ENCODE measurements around the gene IGSF9B.

Gene IGSF9B

DNA sequence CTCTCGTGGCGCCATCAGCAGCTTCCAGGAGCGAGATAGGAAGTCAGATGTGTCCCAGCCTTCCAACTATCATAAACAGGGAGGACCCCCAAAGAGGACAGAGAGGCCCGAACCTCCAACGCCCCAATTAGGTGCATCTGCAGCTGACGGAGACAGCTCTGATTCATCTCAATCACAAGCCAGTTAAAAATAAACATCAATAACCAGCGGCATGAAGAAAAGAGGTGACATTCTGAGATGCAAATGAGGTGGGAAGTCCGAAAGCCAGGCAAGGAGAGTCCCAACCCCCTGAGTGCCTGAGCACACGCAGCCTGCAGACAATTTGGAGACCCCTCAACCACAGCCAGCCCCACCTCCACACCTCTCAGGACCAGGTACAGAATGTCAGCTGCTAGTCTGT lies 28.1 kb upstream of the IGSF9B start:
- in situ Hi-C loops (cut with HindIII; ENCODE audit: low sequenced_read_pairs), result no loop called here

DNA sequence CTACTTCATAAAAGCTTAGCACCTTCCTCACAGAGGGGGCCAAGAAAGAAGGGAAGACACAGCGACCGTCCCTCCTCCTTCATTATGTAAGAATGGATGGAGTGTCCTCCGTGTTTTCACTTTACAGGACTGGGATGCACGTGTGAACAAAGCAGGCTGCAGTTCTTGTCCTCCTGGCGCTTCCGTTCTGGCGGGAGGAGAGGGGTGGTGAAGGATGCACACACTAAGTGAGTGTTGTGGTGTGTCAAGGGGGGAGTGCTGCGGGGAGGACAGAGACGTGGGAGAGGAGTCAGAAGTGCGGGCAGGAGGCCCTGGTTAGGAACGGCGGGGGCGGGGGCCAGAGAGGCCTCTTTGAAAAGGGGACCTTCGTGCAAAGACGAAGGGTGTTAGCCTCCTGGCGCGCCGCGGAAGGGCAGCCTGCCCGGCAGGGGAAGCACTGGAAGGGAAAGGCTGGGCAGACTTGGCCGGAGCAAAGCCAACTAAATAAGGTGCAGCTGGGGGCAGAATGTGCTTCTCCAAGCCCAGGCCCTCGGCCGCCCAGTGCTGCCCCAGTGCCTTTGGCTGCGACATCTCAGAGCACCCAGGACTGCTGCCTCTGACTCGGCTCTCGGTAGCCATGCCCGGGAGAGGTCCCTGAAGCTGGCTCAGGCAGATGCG lies 27.0 kb upstream of the IGSF9B start:
- in situ Hi-C loops (cut with HindIII; ENCODE audit: low sequenced_read_pairs), result no loop called here

DNA sequence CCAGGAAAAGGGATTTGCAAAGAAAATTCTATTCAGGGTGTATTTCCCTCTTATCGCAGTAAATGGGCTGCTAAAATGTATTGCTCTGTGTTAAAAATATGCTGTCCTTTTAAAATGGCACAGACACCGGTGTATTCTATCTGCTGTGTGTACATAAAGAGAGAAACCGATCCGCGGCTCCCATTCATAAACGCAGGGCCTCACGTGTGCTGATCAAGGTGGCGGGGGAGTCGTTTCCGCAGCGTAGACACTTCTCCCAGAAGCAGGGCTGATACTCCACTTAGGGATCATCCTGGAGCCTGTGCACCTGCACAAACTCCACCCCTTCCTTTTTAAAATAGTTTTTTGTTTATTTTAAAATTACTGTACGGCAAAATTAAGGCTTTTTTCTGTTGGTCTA lies 26.1 kb upstream of the IGSF9B start:
- in situ Hi-C loops (cut with HindIII; ENCODE audit: low sequenced_read_pairs), result no loop called here

DNA sequence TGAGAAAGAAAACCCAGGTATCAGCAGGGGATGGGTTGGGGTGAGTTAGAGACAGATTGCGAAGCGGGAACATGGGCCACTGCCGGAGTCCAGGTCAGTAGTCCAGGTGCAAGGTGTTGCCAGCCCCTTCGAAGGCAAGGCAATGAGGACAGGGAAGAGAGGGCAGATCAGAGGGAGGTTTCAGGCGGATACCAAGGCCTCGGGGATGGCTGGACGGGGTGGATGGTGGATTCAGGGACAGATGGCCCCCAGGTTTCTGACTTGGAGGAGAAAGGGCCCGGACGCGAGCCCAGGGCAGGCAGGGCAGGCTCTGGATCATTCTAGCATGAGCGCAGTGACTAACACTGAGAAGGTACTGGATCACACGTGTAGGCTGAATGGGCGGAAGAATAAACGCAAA lies 25.4 kb upstream of the IGSF9B start:
- in situ Hi-C loops (cut with HindIII; ENCODE audit: low sequenced_read_pairs), result no loop called here

DNA sequence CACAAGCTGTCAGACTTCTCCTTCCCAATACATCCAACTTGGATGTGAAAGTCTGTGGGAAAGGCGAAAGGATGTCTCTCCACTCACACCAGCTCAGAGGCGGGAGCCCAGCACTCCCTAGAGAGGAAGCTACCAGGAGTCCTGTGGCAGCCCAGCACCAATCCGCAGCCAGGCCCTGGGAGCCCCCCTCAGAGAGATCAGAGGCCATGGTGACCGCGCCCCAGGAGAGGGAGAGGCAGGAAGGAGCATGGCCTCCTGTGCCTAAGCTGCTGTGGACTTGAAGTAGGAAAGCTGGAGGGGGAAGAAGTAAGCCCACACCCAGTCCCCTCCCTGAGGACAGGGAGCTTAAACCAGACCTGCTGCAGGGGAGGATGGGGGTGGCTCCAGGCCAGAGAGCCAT lies 24.4 kb upstream of the IGSF9B start:
- in situ Hi-C loops (cut with HindIII; ENCODE audit: low sequenced_read_pairs), result no loop called here

DNA sequence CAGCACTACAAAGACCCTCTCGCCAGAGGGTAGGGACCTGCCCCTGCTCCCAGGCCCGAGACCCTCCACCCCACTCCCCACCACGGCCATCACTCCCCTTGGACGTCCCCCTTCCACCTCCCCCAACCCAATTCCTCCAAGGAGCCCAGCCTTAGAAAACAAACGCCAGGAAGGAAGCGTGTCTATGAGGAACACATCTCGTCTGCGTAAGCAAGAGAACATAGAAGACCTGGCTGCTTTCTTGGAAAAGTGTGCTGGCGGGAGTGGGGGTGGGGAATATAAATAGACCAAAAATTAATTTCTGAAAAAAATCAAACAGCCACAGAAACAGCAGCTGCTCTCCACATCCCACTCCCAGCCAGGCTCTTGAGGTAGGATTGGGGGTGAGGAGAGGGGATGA lies 23.9 kb upstream of the IGSF9B start:
- in situ Hi-C loops (cut with HindIII; ENCODE audit: low sequenced_read_pairs), result no loop called here

DNA sequence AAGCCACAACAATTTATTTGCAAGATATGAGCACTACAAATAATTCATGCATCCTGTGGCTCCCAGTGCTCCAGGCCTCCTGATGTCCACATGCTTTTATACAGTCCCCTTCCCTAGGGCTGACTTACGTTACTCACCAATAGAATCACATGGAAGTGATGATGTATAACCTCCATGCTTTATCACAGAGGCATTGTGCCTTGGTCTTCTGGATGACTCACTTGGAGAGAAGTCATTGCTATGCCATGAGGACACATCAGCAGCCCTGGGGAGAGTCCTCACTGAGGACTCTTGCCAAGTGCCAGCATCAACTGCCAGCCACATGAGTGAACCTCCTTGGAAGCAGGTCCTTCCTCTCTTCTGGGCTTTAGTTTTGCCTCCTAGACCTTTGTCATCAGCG lies 22.0 kb upstream of the IGSF9B start:
- in situ Hi-C loops (cut with HindIII; ENCODE audit: low sequenced_read_pairs), result no loop called here

DNA sequence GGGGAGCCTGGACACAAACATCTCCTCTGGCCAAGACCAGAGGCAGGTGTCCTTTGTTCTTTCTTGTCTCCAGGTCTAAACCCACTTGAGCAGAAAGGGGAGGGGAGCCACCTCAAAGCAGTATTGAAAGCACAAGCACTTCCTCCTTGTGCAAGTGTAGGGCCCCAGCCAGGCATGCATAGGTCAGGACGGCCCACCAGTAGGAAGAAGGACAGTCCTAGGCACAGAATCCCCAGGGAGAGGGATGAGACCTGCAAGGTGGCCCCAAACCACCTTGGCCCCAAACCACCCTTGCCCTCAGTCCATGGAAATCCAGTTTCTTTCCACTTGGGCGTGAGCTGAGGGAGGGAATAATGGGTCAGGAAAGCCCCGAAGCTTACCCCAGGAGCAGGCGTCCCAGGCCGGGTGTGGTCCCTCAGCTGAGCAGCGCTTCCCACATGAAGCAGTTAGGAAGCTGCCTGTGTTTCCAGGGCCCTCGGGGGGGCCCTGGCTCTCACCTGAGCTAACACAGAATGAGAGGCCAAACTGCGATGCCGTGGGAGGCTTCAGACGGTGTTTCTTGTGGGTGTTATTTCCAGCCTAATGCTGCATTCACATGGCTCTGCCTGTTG lies 20.4 kb upstream of the IGSF9B start:
- in situ Hi-C loops (cut with HindIII; ENCODE audit: low sequenced_read_pairs), result no loop called here

DNA sequence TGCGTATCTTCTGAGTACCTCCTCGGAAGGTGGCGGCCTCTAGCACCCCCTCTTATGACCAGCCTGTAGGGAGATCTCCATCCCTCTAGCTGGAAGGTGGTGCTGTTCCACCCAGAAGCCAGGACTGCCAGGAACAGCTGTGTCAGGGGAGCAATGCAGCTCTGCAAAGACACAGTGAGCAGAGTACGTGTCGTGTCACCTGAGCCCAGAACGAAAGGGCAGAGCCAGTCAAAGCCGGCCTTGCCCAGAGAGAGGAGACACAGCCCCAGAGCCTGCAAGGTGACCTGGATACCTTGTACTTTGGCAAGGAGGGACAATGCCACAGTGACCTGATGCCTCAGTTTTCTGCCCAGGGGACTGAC lies 18.7 kb upstream of the IGSF9B start:
- in situ Hi-C loops (cut with HindIII; ENCODE audit: low sequenced_read_pairs), result no loop called here

DNA sequence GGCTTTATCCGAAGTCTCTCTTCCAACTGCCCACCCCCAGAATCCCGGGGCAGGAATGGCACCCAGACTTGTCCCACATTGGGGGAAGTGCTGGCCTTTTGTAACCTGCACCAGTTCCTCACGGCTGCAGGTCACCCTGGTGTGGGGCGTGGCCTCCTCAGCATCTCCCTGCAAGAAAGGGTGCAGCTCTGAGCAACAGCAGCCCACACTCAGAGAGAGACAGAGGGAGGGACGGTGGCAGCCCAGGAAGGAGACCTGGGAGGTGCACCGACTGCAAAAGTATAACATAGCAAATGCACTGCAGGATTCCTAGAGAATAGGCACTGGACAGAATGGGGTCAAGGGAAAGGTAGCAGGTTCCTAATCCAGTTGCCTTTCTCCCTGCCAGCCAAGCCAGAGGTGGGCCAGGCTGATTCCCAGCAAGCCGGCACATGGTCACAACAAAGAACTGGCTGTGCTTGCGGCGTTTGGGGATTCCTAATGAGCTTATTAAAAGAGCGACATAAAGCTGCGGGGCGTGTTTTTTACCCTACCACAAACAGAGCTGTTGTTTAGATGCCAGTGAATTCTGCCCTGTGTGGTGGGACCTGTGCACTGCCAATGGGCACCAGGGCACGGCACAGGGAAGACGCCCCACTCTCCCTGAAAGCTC lies 18.2 kb upstream of the IGSF9B start:
- in situ Hi-C loops (cut with HindIII; ENCODE audit: low sequenced_read_pairs), result no loop called here

DNA sequence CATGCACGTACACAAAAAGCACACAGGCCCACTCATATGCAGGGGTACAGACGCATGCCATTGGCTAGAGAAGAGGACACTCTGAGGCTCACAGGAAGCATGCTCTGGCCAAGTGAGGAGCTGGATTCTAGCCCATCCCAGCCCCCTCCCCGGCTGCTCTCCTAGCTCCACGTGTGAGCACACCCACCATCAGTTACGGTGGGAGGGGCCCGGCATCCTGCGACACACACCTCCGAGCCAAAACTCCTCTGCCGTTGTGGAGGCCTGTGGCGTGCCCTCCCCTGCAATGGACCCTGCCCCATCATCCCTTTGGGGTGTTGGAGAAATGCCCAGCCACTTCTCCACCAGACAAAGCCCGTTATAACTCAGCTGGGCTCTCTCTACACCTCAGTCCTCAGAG lies 15.1 kb upstream of the IGSF9B start:
- in situ Hi-C loops (cut with HindIII; ENCODE audit: low sequenced_read_pairs), result no loop called here

DNA sequence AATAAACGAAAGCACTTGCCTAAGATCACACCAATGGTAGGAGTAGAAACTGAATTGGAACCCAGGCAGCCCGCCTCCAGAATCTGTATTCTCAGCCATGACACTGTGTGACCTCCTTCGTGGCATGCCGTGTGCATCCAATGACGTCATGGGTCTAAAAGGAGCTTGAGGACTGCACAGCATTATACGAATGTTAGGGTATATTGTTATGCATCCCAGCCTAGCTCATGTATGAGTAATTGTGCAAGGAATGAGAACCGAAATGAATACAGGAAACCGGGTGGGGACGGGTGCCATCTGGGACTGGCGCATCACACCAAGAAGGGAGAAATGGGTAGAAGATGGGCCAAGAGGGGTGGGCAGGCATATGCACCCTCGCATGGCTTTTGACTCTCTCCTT lies 12.3 kb upstream of the IGSF9B start:
- in situ Hi-C loops (cut with HindIII; ENCODE audit: low sequenced_read_pairs), result no loop called here

DNA sequence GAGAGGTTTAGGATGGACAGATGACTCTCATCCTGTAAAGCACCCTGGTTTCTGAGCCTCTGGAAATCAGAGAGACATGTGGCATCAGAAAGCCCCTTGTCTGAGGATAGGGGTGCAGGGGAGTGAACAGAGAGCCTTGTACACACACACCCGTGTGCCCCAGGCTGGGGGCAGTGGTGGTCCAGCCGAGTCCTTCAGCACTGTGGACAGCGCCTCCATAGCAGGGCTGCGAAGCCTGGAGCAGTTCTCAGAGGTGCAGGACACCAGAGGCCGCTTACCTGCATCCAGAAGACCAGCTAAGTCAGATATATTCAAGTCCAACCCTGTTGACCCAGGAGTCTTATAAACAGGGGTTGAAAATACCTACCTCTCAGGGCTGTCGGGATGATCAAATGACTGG lies 11.5 kb upstream of the IGSF9B start:
- in situ Hi-C loops (cut with HindIII; ENCODE audit: low sequenced_read_pairs), result no loop called here

DNA sequence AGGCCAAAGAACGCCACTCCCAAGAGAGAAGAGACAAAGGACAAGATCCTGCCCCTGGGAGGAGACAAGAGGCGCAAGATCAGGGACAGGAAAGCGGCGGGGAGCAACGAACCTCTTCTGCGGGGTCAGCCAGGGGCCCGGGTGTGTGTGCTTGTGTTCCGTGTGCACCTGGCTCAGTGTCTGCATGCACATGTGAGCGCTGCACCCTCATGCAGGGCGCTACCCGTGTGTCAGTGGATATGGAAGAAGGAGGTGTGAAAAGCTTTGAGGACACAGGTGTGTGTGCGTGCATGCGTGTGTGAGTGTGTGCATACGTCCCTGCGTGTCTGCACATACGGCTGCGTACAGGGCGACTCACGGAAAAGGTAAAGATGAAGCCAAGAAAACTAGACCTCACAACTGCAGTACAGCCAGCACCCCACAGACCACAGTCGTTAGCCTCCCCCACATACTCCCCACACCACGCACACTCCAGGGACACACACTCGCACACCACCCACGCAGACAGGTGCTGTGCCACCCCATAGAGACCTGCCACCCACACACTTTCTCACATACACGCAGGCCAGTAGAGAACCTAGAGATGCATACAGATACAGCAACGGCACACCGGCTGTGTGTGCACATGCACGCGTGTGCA lies 11.0 kb upstream of the IGSF9B start:
- in situ Hi-C loops (cut with HindIII; ENCODE audit: low sequenced_read_pairs), result no loop called here

DNA sequence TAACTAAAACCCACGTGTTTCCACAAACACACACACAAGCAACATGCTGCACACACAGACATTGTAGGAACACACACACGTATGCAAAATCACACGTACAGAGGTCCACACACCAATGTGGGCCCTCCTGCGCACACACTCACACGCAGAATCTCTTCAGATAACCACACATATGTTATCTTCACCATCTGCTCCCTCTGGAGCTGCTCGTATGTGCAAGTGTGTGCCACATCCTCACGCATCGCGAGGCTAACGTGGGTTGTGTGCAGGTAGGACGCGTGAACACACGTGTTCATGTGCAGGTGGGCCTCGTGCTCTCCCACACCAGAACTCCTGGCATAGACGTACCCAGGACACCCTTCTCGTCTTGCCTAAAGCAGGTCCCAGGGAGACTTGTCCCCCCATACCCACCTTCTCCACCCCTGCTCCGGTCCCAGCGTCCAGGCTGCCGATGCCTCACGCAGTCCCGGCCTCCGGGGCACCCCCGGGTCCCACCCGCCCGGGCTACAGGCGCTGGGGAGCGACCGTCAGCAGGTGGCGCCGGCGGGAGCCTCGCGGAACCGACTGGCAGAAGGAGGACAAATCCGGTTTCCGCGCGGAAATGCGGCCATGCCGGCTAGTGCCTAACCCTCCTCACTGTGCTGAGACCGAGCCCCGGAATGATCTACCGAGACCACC lies 10.3 kb upstream of the IGSF9B start:
- in situ Hi-C loops (cut with HindIII; ENCODE audit: low sequenced_read_pairs), result no loop called here

DNA sequence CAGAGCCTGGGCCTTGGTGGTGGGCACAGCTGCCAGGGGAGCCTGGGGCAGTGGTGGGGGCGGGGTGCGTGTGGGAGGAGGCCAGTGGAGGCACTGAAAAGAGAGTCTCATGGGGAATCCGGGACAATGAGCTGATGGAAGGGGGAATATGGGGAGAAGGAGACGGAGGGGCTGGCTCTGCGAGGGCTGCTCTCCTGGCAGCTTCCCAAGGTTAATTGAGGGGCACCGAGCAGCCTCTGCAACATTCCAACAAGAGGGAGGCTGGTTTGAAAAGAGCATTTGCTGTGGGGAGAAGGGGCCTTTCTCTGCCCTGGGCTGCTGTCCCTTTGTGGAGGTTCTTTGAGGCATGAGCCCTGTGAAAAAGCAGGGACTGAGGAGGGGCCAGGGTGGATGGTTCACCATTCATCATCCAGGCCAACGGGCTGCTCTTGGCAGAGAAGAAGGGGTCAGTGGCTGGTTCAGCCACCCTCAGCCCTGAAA lies 9.4 kb upstream of the IGSF9B start:
- in situ Hi-C loops (cut with HindIII; ENCODE audit: low sequenced_read_pairs), result no loop called here

DNA sequence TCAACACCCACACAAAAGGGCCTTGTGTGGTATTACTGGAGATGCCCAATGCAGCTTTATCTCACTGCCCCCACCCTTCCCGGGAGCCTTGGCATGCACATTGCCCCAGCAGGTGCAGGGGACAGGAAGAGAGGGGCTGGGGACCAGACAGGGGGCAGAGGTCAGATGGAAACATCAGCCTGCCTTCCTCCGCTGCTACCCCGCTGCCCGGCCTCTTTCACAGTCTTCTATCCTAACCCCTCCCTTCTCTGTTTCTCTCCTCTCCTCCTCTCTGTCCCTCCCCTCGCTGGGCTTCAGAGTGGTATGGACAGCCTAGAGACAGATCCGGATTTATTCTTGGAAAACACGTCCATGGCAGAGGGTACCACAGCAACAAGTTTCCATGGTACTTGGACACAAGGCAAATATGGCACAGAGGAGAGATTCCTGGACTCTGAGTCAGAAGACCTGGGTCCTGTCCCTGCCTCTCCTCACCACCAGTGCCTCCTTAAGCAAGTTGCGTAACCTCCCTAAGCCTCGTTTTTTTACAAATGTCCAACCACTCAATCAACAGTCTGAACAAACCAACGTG lies 8.3 kb upstream of the IGSF9B start:
- in situ Hi-C loops (cut with HindIII; ENCODE audit: low sequenced_read_pairs), result no loop called here

DNA sequence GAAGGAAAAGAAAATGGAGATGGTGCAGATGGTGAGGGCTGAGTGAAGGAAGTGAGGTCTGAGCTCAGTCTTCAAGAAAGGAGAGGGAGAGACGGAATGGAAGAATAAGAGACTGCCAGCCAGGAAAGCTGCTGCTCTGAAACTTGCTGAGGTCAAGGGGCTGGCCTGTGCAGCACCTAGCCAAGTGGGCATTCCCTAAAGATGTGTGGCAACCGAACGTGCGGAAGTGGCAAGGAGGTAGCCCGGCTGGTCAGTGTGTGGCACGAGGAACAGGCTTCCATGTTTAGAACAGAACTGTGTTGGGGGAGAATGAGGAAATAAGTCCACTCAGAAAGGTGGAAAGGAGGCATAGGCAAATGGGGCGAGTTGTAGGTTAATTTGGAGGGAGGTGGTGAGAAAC lies 7.6 kb upstream of the IGSF9B start:
- in situ Hi-C loops (cut with HindIII; ENCODE audit: low sequenced_read_pairs), result no loop called here

DNA sequence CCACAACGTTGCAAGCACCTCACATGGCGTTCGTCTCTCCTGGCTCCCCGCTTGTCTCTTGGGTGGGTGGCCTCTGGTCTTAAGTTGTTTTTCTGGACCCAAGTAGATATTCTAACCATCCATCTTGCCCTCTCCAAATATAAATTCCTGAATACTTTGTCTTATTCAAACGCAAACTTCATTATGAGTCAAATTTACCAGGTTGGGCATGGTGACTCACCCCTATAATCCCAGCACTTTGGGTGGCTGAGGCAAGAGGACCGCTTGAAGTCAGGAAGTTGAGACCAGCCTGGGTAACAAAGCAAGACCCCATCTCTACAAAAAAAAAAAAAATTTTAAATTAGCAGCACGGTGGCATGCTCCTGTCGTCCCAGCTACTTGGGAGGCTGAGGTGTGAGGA lies 5.1 kb upstream of the IGSF9B start:
- in situ Hi-C loops (cut with HindIII; ENCODE audit: low sequenced_read_pairs), result no loop called here

DNA sequence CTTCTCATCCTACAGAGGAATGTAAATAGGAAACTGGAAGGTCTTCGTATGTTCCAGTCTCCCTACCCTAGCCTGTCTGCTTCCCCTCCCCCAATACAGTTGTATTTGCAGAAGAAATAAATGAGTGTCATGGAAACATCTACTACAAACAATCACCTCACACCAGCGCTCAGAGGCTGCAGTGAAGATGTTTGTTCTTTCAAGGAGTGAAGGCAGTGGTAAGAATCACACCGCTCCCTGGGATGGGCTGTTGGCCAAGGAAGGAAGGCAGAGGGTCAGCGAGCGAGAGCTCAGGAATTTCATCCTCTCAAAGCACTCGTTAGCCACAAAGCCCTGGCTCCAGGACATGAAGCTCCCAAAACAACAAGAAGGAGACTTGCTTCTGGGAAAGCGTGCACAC lies 1.1 kb upstream of the IGSF9B start:
- in situ Hi-C loops (cut with HindIII; ENCODE audit: low sequenced_read_pairs), result no loop called here

DNA sequence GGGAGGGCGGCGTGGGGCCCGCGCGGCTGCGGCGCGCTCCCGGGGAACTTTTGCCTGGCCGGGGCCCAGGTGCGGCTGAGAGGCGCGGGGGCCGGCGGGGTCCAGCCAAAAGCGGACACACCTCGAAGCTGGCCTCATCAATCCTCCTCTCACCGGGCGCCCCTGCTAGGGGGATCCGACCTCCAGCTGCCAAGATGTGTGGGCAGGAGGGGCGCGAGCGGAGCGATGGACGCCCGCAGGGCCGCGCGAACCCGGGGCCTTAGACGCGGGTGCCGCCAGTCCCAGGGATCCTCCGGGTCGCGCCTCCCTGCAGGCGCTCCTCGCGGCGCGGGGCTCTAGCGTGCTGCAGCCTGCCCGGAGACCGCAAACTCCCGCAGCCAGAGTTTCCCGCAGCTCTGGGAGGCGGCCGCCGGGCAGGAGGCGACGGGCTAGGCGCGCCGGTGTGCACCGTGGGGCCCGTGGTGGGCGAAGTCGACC lies 785 bp downstream of the IGSF9B start:
- in situ Hi-C loops (cut with HindIII; ENCODE audit: low sequenced_read_pairs), result no loop called here
